CD4-positive, alpha-beta memory T cell (primary cell): ENCODE measurements around the gene DCP2. TPM values are rescaled to one million over a fixed set of nuclear protein-coding genes. Genes with fewer than 3 reads are reported as not detected.

ENCODE experiments used
- CTCF ChIA-PET: fragments of 350-600 bp; sonication (Branson Sonifier 250); formaldehyde crosslinking; loops from one replicate; lab custom pipeline; 2021; ENCODE audit warnings: inconsistent platforms; ENCODE audit not compliant: partially characterized antibody; lab: Charles Lee
- POLR2A ChIA-PET: fragments of 350-600 bp; sonication (Branson Sonifier 250); formaldehyde crosslinking; loops from one replicate; lab custom pipeline; 2021; ENCODE audit not compliant: partially characterized antibody; lab: Charles Lee
- DNase-seq, 5 donors: peaks; one replicate each; pipeline versions ENCODE4 v3.0.0 to v3.0.0-alpha.2; 2020 to 2022; ENCODE audit warnings: mixed read lengths in 1 of 5
- H3K27ac ChIP-seq: one replicate; pipeline ENCODE4 v1.7.0; 2013; ENCODE audit warnings: low read depth, low read length
- H3K27me3 ChIP-seq: 2 replicates; pipeline ENCODE4 v1.7.0; 2013; ENCODE audit warnings: mild to moderate bottlenecking, low read length, moderate library complexity; ENCODE audit not compliant: insufficient read depth
- H3K36me3 ChIP-seq: 2 replicates; pipeline ENCODE4 v1.7.0; 2013; ENCODE audit warnings: mild to moderate bottlenecking, low read length, moderate library complexity; ENCODE audit not compliant: insufficient read depth
- H3K4me1 ChIP-seq: 2 replicates; pipeline ENCODE4 v1.7.0; 2013; ENCODE audit warnings: mild to moderate bottlenecking, low read length, moderate library complexity; ENCODE audit not compliant: insufficient read depth
- H3K4me3 ChIP-seq, 2 donors: one replicate each; pipeline ENCODE4 v1.7.0; 2013; ENCODE audit warnings: low read length in 2 of 2, mild to moderate bottlenecking in 1 of 2
- H3K9me3 ChIP-seq, 2 donors: one replicate each; pipeline ENCODE4 v1.7.0; 2013; ENCODE audit warnings: low read length in 2 of 2, control low read depth in 1 of 2; ENCODE audit not compliant: control insufficient read depth in 1 of 2
- H3K27ac Mint-ChIP-seq, 7 donors: one replicate each; pipeline ENCODE4 v1.8.0; 2020 to 2021; ENCODE audit warnings: mixed read lengths in 7 of 7, mild to moderate bottlenecking in 6 of 7, inconsistent platforms in 3 of 7, moderate library complexity in 3 of 7
- H3K27me3 Mint-ChIP-seq, 2 donors: one replicate each; pipeline ENCODE4 v1.8.0; 2020 to 2021; ENCODE audit warnings: mixed read lengths in 2 of 2
- H3K36me3 Mint-ChIP-seq, 2 donors: one replicate each; pipeline ENCODE4 v1.8.0; 2020 to 2021; ENCODE audit warnings: mixed read lengths in 2 of 2, inconsistent platforms in 1 of 2, mild to moderate bottlenecking in 1 of 2
- H3K4me1 Mint-ChIP-seq, 4 donors: one replicate each; pipeline ENCODE4 v1.8.0; 2020 to 2021; ENCODE audit warnings: mixed read lengths in 4 of 4, mild to moderate bottlenecking in 1 of 4
- H3K4me3 Mint-ChIP-seq, 8 donors: one replicate each; pipeline ENCODE4 v1.8.0; 2020 to 2021; ENCODE audit warnings: mixed read lengths in 8 of 8, mild to moderate bottlenecking in 7 of 8, moderate library complexity in 6 of 8, inconsistent platforms in 3 of 8
- H3K9me3 Mint-ChIP-seq, 8 donors: one replicate each; pipeline ENCODE4 v1.8.0; 2020 to 2021; ENCODE audit warnings: mixed read lengths in 8 of 8, mild to moderate bottlenecking in 5 of 8, inconsistent platforms in 3 of 8, moderate library complexity in 1 of 8
- intact Hi-C: fragments of 100-400 bp; cut with micrococcal nuclease; formaldehyde crosslinking; loops from one replicate; pipeline ENCODE4 v1.15.1; 2023
- polyA plus RNA-seq, 2 donors: library from polyadenylated mRNA; unstranded; fragments of 300-500 nt; fragmentation: Illumina TruSeq; gene quantifications; one replicate each; pipeline ENCODE4 v1.2.3, GENCODE V29; 2021
- total RNA-seq, 2 experiments: library from RNA; stranded (reverse); gene quantifications; one replicate each; pipeline ENCODE4 v1.2.3, GENCODE V29; 2021

The DCP2 gene
- total and polyA plus RNA-seq, 4 experiments from 2014 or later: 54.0 to 123 (median 95.7) TPM

DNA sequence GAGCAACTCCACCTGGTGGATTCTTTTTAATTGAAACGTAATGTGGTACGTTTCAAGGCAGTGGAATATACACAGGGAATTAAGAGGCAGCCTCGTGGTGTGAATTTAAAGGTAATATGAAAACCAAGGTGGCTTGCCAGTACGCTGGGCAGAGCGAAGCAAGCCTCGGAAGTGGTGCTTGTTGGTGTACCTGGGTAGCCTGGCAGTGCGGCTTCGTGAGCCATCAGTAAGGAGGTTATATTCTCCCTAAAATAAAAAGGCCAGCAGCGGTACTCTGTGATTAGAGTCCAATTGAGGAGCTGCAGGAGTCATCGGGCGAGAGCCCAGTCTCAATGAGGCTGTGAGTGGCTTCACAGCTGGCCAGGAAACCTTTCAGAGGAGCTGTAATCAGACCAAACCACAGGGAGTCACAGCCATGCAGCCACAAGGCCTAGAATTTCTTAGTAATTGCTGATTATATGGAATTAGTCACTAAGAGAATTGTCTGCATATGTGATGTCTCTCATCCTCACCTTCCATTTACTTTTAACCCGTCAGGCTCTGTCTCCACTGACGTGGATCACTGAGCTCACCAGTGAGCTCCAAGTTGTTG is 57.7 kb downstream of the DCP2 start:
- H3K4me3 ChIP-seq: no peak overlapping the region
- Mint-ChIP-seq H3K36me3 (peaks cover 8 to 16% of the 10 kb centered on the region in 2 donors), H3K4me1 (peaks cover 8 to 26% (median 19%) of the 10 kb centered on the region in 4 donors), H3K27ac (peak overlapping the region in 2 of 7 donors; percentile 60 to 67), H3K27me3 (no peaks in the 10 kb centered on the region), H3K9me3 (peaks cover 0 to 2% (median 0%) of the 10 kb centered on the region in 8 donors), H3K4me3 (no peak overlapping the region)
- no peak overlapping the region for H3K27ac ChIP-seq
- no peaks in the 10 kb centered on the region for H3K27me3 ChIP-seq
- no peaks in the 10 kb centered on the region for H3K36me3 ChIP-seq
- ChIA-PET CTCF (interaction anchor here (0.9 to 1.1 kb wide), 2 partner anchors 12 to 38 kb away, joined by 3 to 4 read pairs; no protein-coding TSS in a partner anchor), POLR2A (interaction anchor here (1.0 to 3.0 kb wide), 2 partner anchors 8 to 11 kb away, joined by 3 to 18 read pairs; no protein-coding TSS in a partner anchor)
- no peaks in the 10 kb centered on the region for H3K9me3 ChIP-seq
- no peaks in the 10 kb centered on the region for H3K4me1 ChIP-seq
- DNase-seq: no peak
- intact Hi-C loops: loop anchor here (5.0 kb wide), 1 partner anchor 37 kb away; no protein-coding TSS in a partner anchor

DNA sequence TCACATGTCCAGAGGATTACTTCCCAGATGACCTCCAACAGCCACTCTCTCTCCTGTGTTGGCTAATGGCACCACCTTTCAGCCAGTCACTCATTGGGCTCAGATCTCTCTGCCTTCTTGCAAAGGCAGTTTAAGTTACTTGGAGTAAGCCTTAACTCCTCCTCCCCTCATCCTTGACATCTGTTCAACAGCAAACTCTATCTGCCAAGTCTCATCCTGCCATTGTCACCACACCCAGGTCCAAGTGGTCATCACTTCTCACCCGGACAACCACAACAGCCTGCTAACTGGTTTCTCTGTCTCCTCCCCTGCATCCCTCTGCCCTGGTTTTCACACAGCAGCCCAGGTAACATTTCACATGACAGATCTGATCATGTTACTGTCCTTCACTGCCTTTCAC is 58.5 kb downstream of the DCP2 start:
- Mint-ChIP-seq H3K27me3 (no peaks in the 10 kb centered on the region), H3K36me3 (peaks cover 3 to 11% of the 10 kb centered on the region in 2 donors), H3K9me3 (peaks cover 0 to 2% (median 0%) of the 10 kb centered on the region in 8 donors), H3K4me1 (peaks cover 8 to 26% (median 19%) of the 10 kb centered on the region in 4 donors), H3K4me3 (no peak overlapping the region), H3K27ac (peak overlapping the region in 4 of 7 donors; percentile 6 to 68 (median 34))
- H3K27me3 ChIP-seq: no peaks in the 10 kb centered on the region
- H3K9me3 ChIP-seq: no peaks in the 10 kb centered on the region
- ChIA-PET POLR2A (interaction anchor here (3.0 kb wide), 1 partner anchor 12 kb away, joined by 18 read pairs; no protein-coding TSS in a partner anchor), CTCF (interaction anchor here (0.7 to 1.1 kb wide), 3 partner anchors 12 to 39 kb away, joined by 3 to 4 read pairs (median 4); no protein-coding TSS in a partner anchor)
- intact Hi-C loops: no loop called here
- H3K36me3 ChIP-seq: no peaks in the 10 kb centered on the region
- no peak for DNase-seq
- H3K4me3 ChIP-seq: no peak overlapping the region
- no peaks in the 10 kb centered on the region for H3K4me1 ChIP-seq
- no peak overlapping the region for H3K27ac ChIP-seq

DNA sequence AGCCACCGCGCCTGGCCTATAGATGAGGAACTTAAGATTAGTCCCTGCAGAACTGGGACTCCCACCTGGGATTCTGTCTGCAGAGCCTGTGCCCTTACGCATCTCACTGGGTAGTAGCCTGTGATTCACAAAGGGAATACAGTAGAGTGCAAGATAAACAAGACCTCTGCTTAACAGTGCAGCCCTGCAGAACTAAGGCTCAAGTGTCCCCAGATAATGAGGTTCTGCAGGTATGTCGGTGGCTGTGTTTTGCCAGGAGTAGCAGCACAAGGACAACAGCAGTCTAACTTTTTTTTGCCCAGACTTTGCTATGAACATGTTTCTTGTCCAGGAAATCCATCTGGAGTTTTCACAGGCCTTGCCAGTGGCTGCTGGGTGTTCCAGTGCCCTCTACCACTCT is 59.7 kb downstream of the DCP2 start:
- ChIA-PET POLR2A (interaction anchor here (1.4 kb wide), 1 partner anchor 13 kb away, joined by 4 read pairs; no protein-coding TSS in a partner anchor), CTCF (no interaction called here)
- H3K4me1 Mint-ChIP-seq: peaks cover 11 to 26% (median 22%) of the 10 kb centered on the region in 4 donors
- H3K27ac Mint-ChIP-seq: peak overlapping the region in 1 of 7 donors; percentile 36
- intact Hi-C loops: no loop called here
- H3K4me3 Mint-ChIP-seq: no peak overlapping the region
- no peak overlapping the region for H3K4me3 ChIP-seq
- no peaks in the 10 kb centered on the region for H3K9me3 ChIP-seq
- no peaks in the 10 kb centered on the region for H3K27me3 ChIP-seq
- H3K27me3 Mint-ChIP-seq: no peaks in the 10 kb centered on the region
- peaks cover 0 to 2% (median 0%) of the 10 kb centered on the region in 8 donors for H3K9me3 Mint-ChIP-seq
- H3K36me3 Mint-ChIP-seq: peaks cover 0 to 11% of the 10 kb centered on the region in 2 donors
- H3K36me3 ChIP-seq: no peaks in the 10 kb centered on the region
- no peak for DNase-seq
- no peaks in the 10 kb centered on the region for H3K4me1 ChIP-seq
- H3K27ac ChIP-seq: no peak overlapping the region

DNA sequence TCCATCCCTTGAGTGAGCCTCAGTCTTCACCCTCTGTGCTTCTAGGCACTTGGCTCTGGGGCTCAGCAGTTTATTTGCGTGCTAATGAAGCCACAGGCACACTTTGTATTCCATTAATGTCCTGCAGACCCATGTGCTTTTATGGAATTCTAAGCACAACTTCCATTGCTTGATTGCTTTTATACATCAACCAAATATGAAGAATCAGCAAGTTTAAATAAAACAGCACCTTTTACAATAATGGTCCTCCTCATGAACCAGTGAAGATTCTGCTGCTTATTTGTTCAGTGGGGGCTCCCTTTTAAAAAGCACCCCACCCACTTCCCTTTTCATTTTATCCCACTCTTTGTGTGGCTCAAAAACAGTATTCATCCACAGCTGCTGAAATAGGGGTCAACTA is 60.2 kb downstream of the DCP2 start:
- Histone ChIP-seq H3K27me3 (no peaks in the 10 kb centered on the region), H3K27ac (no peak overlapping the region), H3K4me3 (no peak overlapping the region), H3K4me1 (no peaks in the 10 kb centered on the region), H3K36me3 (no peaks in the 10 kb centered on the region), H3K9me3 (no peaks in the 10 kb centered on the region)
- intact Hi-C loops: no loop called here
- H3K9me3 Mint-ChIP-seq: no peaks in the 10 kb centered on the region
- no peaks in the 10 kb centered on the region for H3K27me3 Mint-ChIP-seq
- no peak for DNase-seq
- peaks cover 0 to 11% of the 10 kb centered on the region in 2 donors for H3K36me3 Mint-ChIP-seq
- peaks cover 13 to 25% (median 22%) of the 10 kb centered on the region in 4 donors for H3K4me1 Mint-ChIP-seq
- H3K27ac Mint-ChIP-seq: peak overlapping the region in 2 of 7 donors; percentile 24 to 35
- no peak overlapping the region for H3K4me3 Mint-ChIP-seq
- ChIA-PET CTCF (no interaction called here), POLR2A (interaction anchor here (1.4 kb wide), 1 partner anchor 13 kb away, joined by 4 read pairs; no protein-coding TSS in a partner anchor)

DNA sequence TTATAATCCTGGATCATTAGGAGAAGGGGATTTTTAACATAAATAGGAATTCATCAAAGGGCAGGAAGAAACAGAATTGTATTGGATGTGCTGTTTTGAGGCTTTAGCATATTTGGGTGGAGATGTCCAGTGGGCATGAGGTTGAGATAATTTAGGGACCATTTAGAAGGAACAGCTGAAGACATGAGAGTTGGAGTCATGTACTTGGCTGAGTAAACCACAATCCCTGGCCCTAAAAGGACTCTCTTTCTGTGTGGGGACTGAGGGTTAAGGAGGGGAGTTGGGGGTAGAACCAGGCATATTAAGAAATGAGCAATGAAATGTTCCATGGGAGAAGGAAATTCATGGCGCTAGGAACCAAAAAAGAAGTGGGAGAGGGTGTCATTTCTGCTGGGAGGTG is 61.5 kb downstream of the DCP2 start:
- H3K4me1 ChIP-seq: no peaks in the 10 kb centered on the region
- H3K9me3 ChIP-seq: no peaks in the 10 kb centered on the region
- no peaks in the 10 kb centered on the region for H3K27me3 ChIP-seq
- POLR2A ChIA-PET: no interaction called here
- no peak overlapping the region for H3K27ac ChIP-seq
- no peaks in the 10 kb centered on the region for H3K36me3 ChIP-seq
- Mint-ChIP-seq H3K36me3 (peaks cover 2 to 11% of the 10 kb centered on the region in 2 donors), H3K27me3 (no peaks in the 10 kb centered on the region), H3K27ac (peak overlapping the region in 5 of 7 donors; percentile 19 to 69 (median 65)), H3K9me3 (no peaks in the 10 kb centered on the region), H3K4me1 (peaks cover 10 to 20% (median 15%) of the 10 kb centered on the region in 4 donors), H3K4me3 (no peak overlapping the region)
- DNase-seq: no peak
- intact Hi-C loops: no loop called here
- CTCF ChIA-PET: interaction anchor here (3.9 kb wide), 1 partner anchor 42 kb away, joined by 18 read pairs; no protein-coding TSS in a partner anchor
- no peak overlapping the region for H3K4me3 ChIP-seq

DNA sequence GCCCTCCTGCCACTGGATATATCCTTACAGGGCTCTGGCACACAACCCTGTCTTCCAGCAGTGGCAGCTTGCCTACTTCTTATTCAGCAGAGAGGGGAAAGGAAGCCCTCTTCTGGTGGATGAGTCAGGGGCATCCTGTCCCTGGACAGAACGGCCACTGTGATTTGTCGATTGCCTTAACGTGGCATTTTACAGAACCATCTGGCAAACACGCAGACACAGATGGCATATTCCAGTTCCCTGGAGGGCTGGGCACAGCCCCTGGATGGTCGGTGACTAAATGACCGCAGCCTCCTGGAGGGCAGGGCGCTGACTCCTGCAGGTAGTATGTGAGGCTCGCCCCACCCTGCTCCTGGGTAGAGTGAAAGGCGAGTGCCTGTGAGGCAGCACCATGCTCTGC is 62.1 kb downstream of the DCP2 start:
- CTCF ChIA-PET: interaction anchor here (3.9 kb wide), 1 partner anchor 42 kb away, joined by 18 read pairs; no protein-coding TSS in a partner anchor
- Histone ChIP-seq H3K36me3 (no peaks in the 10 kb centered on the region), H3K4me1 (no peaks in the 10 kb centered on the region), H3K27me3 (no peaks in the 10 kb centered on the region), H3K27ac (no peak overlapping the region), H3K4me3 (no peak overlapping the region), H3K9me3 (no peaks in the 10 kb centered on the region)
- Mint-ChIP-seq H3K4me3 (no peak overlapping the region), H3K27me3 (no peaks in the 10 kb centered on the region), H3K4me1 (peaks cover 10 to 18% (median 13%) of the 10 kb centered on the region in 4 donors), H3K9me3 (no peaks in the 10 kb centered on the region), H3K27ac (no peak overlapping the region), H3K36me3 (peaks cover 2 to 11% of the 10 kb centered on the region in 2 donors)
- POLR2A ChIA-PET: no interaction called here
- no peak for DNase-seq
- intact Hi-C loops: no loop called here

DNA sequence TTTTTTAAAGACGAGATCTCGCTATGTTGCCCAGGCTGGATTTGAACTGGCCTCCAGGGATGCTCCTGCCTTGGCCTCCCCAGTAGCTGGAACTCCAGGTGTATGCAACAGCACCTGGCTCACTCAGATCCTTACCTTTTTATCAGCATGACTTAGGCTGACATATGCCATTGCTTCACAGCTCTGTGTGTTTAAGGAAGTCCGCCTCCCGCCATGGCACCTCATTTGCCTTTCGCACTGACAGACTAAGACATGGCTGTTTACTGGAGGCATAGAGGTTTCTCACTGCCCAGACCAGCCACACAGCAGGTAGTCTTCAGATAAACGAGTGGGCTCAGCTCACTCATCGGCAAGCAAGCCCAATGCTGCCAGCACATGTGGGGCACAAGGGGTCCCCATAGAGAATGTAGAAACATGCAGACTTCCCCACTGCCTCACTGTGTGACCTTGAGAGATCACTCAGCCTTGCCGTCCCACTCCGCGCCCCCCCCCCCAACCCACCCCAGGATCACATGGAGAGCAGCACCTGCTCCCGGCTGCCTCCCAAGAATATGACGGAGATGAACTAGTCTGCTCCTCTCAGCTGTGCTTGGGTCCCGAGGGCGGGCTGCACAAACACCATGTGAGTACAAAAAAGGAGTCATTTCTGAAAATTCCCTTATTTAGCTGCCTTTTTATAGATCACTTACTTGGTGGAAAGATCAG is 62.8 kb downstream of the DCP2 start:
- Histone ChIP-seq H3K36me3 (no peaks in the 10 kb centered on the region), H3K4me1 (no peaks in the 10 kb centered on the region), H3K27ac (no peak overlapping the region), H3K4me3 (no peak overlapping the region), H3K27me3 (no peaks in the 10 kb centered on the region), H3K9me3 (no peaks in the 10 kb centered on the region)
- Mint-ChIP-seq H3K36me3 (peaks cover 2 to 11% of the 10 kb centered on the region in 2 donors), H3K4me1 (peaks cover 8 to 18% (median 13%) of the 10 kb centered on the region in 4 donors), H3K27ac (peak overlapping the region in 1 of 7 donors; percentile 5), H3K27me3 (no peaks in the 10 kb centered on the region), H3K9me3 (no peaks in the 10 kb centered on the region), H3K4me3 (no peak overlapping the region)
- DNase-seq: no peak
- CTCF ChIA-PET: interaction anchor here (3.9 kb wide), 1 partner anchor 43 kb away, joined by 18 read pairs; no protein-coding TSS in a partner anchor
- POLR2A ChIA-PET: no interaction called here
- intact Hi-C loops: no loop called here
